H9 (cell line): Measurements from ENCODE around the gene SELPLG. TPM values are rescaled to one million over a fixed set of nuclear protein-coding genes. Genes with fewer than 3 reads are reported as not detected.

ENCODE experiments used
- DNase-seq: peaks from one replicate; pipeline ENCODE4 v3.0.0-alpha.2; 2017
- H2AFZ ChIP-seq: one replicate; pipeline ENCODE4 v1.6.1; 2013; ENCODE audit warnings: mild to moderate bottlenecking, low read length, control low read depth, moderate library complexity
- H2AK5ac ChIP-seq: 2 replicates; pipeline ENCODE4 v1.6.1; 2013; ENCODE audit warnings: low read length, control low read depth, mixed read lengths; ENCODE audit not compliant: insufficient read length
- H2BK120ac ChIP-seq: one replicate; pipeline ENCODE4 v1.6.1; 2013; ENCODE audit warnings: low read depth, mild to moderate bottlenecking, low read length, control low read depth, inconsistent platforms; ENCODE audit not compliant: poor library complexity, severe bottlenecking
- H2BK12ac ChIP-seq: 2 replicates; pipeline ENCODE4 v1.6.1; 2013; ENCODE audit warnings: low read length, control low read depth, mixed read lengths, low read depth; ENCODE audit not compliant: insufficient read length
- H2BK15ac ChIP-seq: 2 replicates; pipeline ENCODE4 v1.6.1; 2013; ENCODE audit warnings: low read depth, low read length, control low read depth
- H2BK20ac ChIP-seq: one replicate; pipeline ENCODE4 v1.6.1; 2013; ENCODE audit warnings: low read depth, mild to moderate bottlenecking, low read length, control low read depth, inconsistent platforms; ENCODE audit not compliant: poor library complexity, severe bottlenecking
- H2BK5ac ChIP-seq: 2 replicates; pipeline ENCODE4 v1.6.1; 2013; ENCODE audit warnings: low read length, control low read depth, mixed read lengths; ENCODE audit not compliant: insufficient read length
- H3K14ac ChIP-seq: 2 replicates; pipeline ENCODE4 v1.6.1; 2013; ENCODE audit warnings: low read length, control low read depth; ENCODE audit not compliant: insufficient read depth
- H3K18ac ChIP-seq: 2 replicates; pipeline ENCODE4 v1.6.1; 2013; ENCODE audit warnings: low read depth, mild to moderate bottlenecking, mixed read lengths, low read length, control low read depth; ENCODE audit not compliant: insufficient read length
- H3K23ac ChIP-seq: 2 replicates; pipeline ENCODE4 v1.6.1; 2013; ENCODE audit warnings: low read length, control low read depth, mixed read lengths, low read depth; ENCODE audit not compliant: insufficient read length
- H3K23me2 ChIP-seq: 2 replicates; pipeline ENCODE4 v1.6.1; 2013; ENCODE audit warnings: low read depth, mild to moderate bottlenecking, mixed read lengths, low read length, control low read depth; ENCODE audit not compliant: insufficient read length, poor library complexity, severe bottlenecking
- H3K27ac ChIP-seq: 2 replicates; pipeline ENCODE4 v1.5.1; 2013; ENCODE audit warnings: low read length, control low read depth, mixed read lengths, low read depth; ENCODE audit not compliant: insufficient read length
- H3K27me3 ChIP-seq: 2 replicates; pipeline ENCODE4 v1.6.1; 2013; ENCODE audit warnings: low read length, control low read depth, inconsistent platforms; ENCODE audit not compliant: insufficient read depth
- H3K4ac ChIP-seq: 2 replicates; pipeline ENCODE4 v1.6.1; 2013; ENCODE audit warnings: low read depth, mild to moderate bottlenecking, control low read depth, inconsistent platforms, low read length, moderate library complexity
- H3K4me1 ChIP-seq: 2 replicates; pipeline ENCODE4 v1.6.1; 2013; ENCODE audit warnings: low read length, control low read depth, inconsistent platforms; ENCODE audit not compliant: insufficient read depth
- H3K4me2 ChIP-seq: 2 replicates; pipeline ENCODE4 v1.6.1; 2013; ENCODE audit warnings: low read length, control low read depth, mixed read lengths; ENCODE audit not compliant: insufficient read length, insufficient read depth
- H3K56ac ChIP-seq: 2 replicates; pipeline ENCODE4 v1.6.1; 2013; ENCODE audit warnings: low read depth, mild to moderate bottlenecking, mixed read lengths, low read length, control low read depth; ENCODE audit not compliant: insufficient read length
- H3K79me1 ChIP-seq: 2 replicates; pipeline ENCODE4 v1.6.1; 2013; ENCODE audit warnings: low read depth, mild to moderate bottlenecking, moderate library complexity, low read length, control low read depth, inconsistent platforms; ENCODE audit not compliant: insufficient read depth, poor library complexity, severe bottlenecking
- H3K79me2 ChIP-seq: 2 replicates; pipeline ENCODE4 v1.6.1; 2013; ENCODE audit warnings: low read length, control low read depth, inconsistent platforms; ENCODE audit not compliant: insufficient read depth
- H3K9ac ChIP-seq: 2 replicates; pipeline ENCODE4 v1.6.1; 2013; ENCODE audit warnings: low read length, control low read depth, mixed read lengths; ENCODE audit not compliant: insufficient read length; ENCODE audit errors: extremely low read depth
- H3K9me3 ChIP-seq: one replicate; pipeline ENCODE4 v1.6.1; 2013; ENCODE audit warnings: low read depth, low read length, inconsistent platforms; ENCODE audit not compliant: control insufficient read depth
- H3T11ph ChIP-seq: one replicate; pipeline ENCODE4 v1.6.1; 2013; ENCODE audit warnings: mild to moderate bottlenecking, low read length, control low read depth, inconsistent platforms
- H4K20me1 ChIP-seq: one replicate; pipeline ENCODE4 v1.6.1; 2013; ENCODE audit not compliant: control insufficient read depth, insufficient read length, insufficient read depth
- H4K5ac ChIP-seq: 2 replicates; pipeline ENCODE4 v1.6.1; 2013; ENCODE audit warnings: low read depth, mild to moderate bottlenecking, mixed read lengths, low read length, control low read depth; ENCODE audit not compliant: insufficient read length
- H4K8ac ChIP-seq: replicated peaks from 2 replicates; pipeline ENCODE4 v1.6.1; 2013; ENCODE audit warnings: low read length, control low read depth, mixed read lengths, low read depth; ENCODE audit not compliant: insufficient read length
- H4K91ac ChIP-seq: 2 replicates; pipeline ENCODE4 v1.6.1; 2013; ENCODE audit warnings: low read depth, mild to moderate bottlenecking, moderate library complexity, mixed read lengths, low read length, control low read depth; ENCODE audit not compliant: insufficient read length
- H3K27ac Mint-ChIP-seq, 3 experiments: 2 replicates in 2 of 3; 3 replicates in 1 of 3; pipeline ENCODE4 v1.8.0; 2020 to 2021; ENCODE audit warnings: mixed read lengths in 3 of 3, mild to moderate bottlenecking in 1 of 3, moderate library complexity in 1 of 3
- H3K27me3 Mint-ChIP-seq: 2 replicates; pipeline ENCODE4 v1.8.0; 2021; ENCODE audit warnings: low read depth, mild to moderate bottlenecking, moderate library complexity, mixed read lengths
- H3K36me3 Mint-ChIP-seq, 3 experiments: 2 replicates in 2 of 3; 3 replicates in 1 of 3; pipeline ENCODE4 v1.8.0; 2020 to 2021; ENCODE audit warnings: low read depth in 3 of 3, mixed read lengths in 3 of 3; ENCODE audit not compliant: insufficient read depth in 1 of 3
- H3K4me1 Mint-ChIP-seq, 2 experiments: 2 replicates each; pipeline ENCODE4 v1.8.0; 2020; ENCODE audit warnings: mixed read lengths in 2 of 2
- H3K4me3 Mint-ChIP-seq, 2 experiments: 2 replicates in 1 of 2; 3 replicates in 1 of 2; pipeline ENCODE4 v1.8.0; 2020 to 2021; ENCODE audit warnings: mild to moderate bottlenecking in 2 of 2, mixed read lengths in 2 of 2, moderate library complexity in 1 of 2
- H3K9me3 Mint-ChIP-seq, 2 experiments: 2 replicates in 1 of 2; 3 replicates in 1 of 2; pipeline ENCODE4 v1.8.0; 2020; ENCODE audit warnings: mild to moderate bottlenecking in 2 of 2, mixed read lengths in 2 of 2, moderate library complexity in 1 of 2
- WGBS: extraction: QIAGEN DNeasy Blood & Tissue Kit; methylation state at CpG from one replicate; pipeline ENCODE4 v1.1.7; 2013; ENCODE audit warnings: missing lambda C conversion rate, low lambda C conversion rate, mixed read lengths; ENCODE audit not compliant: insufficient read length; ENCODE audit errors: extremely low coverage; 5-methylcytosine and 5-hydroxymethylcytosine counted together
- total RNA-seq: library from RNA; stranded (reverse); gene quantifications from 2 replicates; pipeline ENCODE4 v1.2.1, GENCODE V29; 2021
- TF ChIP-seq, protein P1 (sequence below): fragments of 200-600 bp; sonication (generic); conservative IDR thresholded peaks from 3 replicates; pipeline ENCODE4 v1.8.0; 2021; ENCODE audit warnings: antibody characterized with exemption, mild to moderate bottlenecking

The SELPLG gene
- total RNA-seq, 1 experiment from 2014 or later, result 0.15 TPM

DNA sequence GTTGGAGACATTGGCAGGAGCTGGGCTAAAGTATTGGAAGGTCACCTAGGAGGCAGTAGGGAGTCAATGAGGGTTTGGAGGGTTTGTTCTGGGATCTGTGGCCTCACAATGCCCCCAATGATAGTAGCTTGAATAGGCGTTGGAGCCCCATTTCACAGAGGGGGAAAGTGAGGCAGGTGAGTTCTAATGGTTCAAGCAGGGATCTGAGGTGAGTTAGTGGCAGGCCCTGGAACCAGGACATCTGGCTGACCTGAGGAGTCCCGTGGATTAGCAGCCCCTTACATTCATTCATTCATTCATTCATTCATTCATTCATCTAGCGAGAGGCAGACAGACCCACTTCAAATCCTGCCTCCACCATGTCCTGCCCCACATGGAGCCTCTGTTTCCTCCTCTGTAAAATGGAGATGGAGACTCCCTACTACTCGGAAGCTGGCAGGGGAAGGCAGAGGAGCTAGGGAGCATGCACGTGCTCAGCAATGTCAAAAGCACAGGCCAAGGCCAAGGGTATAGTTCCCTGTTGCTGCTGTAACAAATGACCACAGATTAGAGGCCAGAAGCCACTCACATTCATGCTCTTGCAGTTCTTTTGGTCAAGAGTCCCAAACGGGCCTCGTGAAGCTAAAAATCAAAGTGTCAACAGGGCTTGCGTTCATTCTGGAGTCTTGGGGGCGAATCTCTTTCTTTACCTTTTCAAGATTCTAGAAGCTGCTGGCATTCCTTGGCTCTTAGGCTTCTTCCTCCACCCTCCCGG is 33.6 kb downstream of the SELPLG start:
- H3K18ac ChIP-seq, result no peak overlapping the region
- no peaks in the 10 kb centered on the region for H4K20me1 ChIP-seq
- H3K27ac Mint-ChIP-seq, result no peak overlapping the region; a peak in 1 of 7 replicates
- H2BK5ac ChIP-seq, result no peak overlapping the region
- no peak overlapping the region for H2AK5ac ChIP-seq
- no peaks in the 10 kb centered on the region for H3K79me1 ChIP-seq
- H3T11ph ChIP-seq, result no peak overlapping the region
- no peak for DNase-seq
- no peak overlapping the region for H3K56ac ChIP-seq
- no peaks in the 10 kb centered on the region for H3K36me3 Mint-ChIP-seq
- H3K23ac ChIP-seq, result no peak overlapping the region
- H3K79me2 ChIP-seq, result no peaks in the 10 kb centered on the region
- no peak overlapping the region for H3K9ac ChIP-seq
- no peak overlapping the region for H4K91ac ChIP-seq
- no peak overlapping the region for H3K4me3 Mint-ChIP-seq
- H3K14ac ChIP-seq, result no peak overlapping the region
- no peaks in the 10 kb centered on the region for H3K23me2 ChIP-seq
- peaks cover 2% of the 10 kb centered on the region; the same call in 1 of the 2 replicates for H3K27me3 Mint-ChIP-seq
- TF ChIP-seq, protein P1, sequence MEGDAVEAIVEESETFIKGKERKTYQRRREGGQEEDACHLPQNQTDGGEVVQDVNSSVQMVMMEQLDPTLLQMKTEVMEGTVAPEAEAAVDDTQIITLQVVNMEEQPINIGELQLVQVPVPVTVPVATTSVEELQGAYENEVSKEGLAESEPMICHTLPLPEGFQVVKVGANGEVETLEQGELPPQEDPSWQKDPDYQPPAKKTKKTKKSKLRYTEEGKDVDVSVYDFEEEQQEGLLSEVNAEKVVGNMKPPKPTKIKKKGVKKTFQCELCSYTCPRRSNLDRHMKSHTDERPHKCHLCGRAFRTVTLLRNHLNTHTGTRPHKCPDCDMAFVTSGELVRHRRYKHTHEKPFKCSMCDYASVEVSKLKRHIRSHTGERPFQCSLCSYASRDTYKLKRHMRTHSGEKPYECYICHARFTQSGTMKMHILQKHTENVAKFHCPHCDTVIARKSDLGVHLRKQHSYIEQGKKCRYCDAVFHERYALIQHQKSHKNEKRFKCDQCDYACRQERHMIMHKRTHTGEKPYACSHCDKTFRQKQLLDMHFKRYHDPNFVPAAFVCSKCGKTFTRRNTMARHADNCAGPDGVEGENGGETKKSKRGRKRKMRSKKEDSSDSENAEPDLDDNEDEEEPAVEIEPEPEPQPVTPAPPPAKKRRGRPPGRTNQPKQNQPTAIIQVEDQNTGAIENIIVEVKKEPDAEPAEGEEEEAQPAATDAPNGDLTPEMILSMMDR, result peak; percentile 18; the same call in 1 of the 3 replicates
- H2BK12ac ChIP-seq, result no peak overlapping the region
- no peak overlapping the region for H3K27ac ChIP-seq
- no peaks in the 10 kb centered on the region for H3K27me3 ChIP-seq
- H2BK20ac ChIP-seq, result no peak overlapping the region
- no peak overlapping the region for H3K4ac ChIP-seq
- H2AFZ ChIP-seq, result no peak overlapping the region
- H3K4me2 ChIP-seq, result no peak overlapping the region
- H3K4me1 Mint-ChIP-seq, result peaks cover 14 to 18% of the 10 kb centered on the region in 2 experiments
- H3K9me3 ChIP-seq, result no peaks in the 10 kb centered on the region
- H2BK120ac ChIP-seq, result no peak overlapping the region
- H2BK15ac ChIP-seq, result no peak overlapping the region
- no peaks in the 10 kb centered on the region for H3K4me1 ChIP-seq
- no peaks in the 10 kb centered on the region for H3K9me3 Mint-ChIP-seq
- H4K5ac ChIP-seq, result no peak overlapping the region
- H4K8ac ChIP-seq, result no peak overlapping the region
- no CpG with 5 or more reads among the region's 10 CpGs for WGBS
